Breast epithelium (tissue), 3 donors: ENCODE measurements around the gene ATAD2B.

ENCODE experiments used
- POLR2A ChIP-seq: fragments of 450-650 bp; IDR thresholded peaks from one replicate; pipeline ENCODE4 v1.6.1; 2016; ENCODE audit warnings: antibody characterized with exemption, mild to moderate bottlenecking, moderate library complexity
- POLR2AphosphoS5 ChIP-seq, 3 donors: sonication (generic); formaldehyde crosslinking; IDR thresholded peaks; one replicate each; pipeline ENCODE4 v1.6.1; 2017; ENCODE audit warnings: antibody characterized with exemption in 3 of 3

- no peak for TF ChIP-seq POLR2AphosphoS5 (IDR thresholded peaks at IDR 0.05)
- TF ChIP-seq POLR2A: no peak
Measured at GRCh38 chr2:23767876-23768621, 158.9 kb downstream of the ATAD2B start.
